Heart right ventricle (tissue), 16 donors: ENCODE data around the gene WNT1. TPM values are rescaled to one million over a fixed set of nuclear protein-coding genes. Genes with fewer than 3 reads are reported as not detected.

Source experiments
- ATAC-seq, 8 donors: fragments of 200-7000 bp; cut with Tn5 transposase; one replicate each; pipeline ENCODE4 v1.9.1; 2020; ENCODE audit warnings: mild to moderate bottlenecking in 8 of 8, moderate library complexity in 8 of 8, moderate number of reproducible peaks in 1 of 8
- DNase-seq, 2 donors: peaks; one replicate each; pipeline ENCODE4 v3.0.0-alpha.2; 2020
- H3K27ac ChIP-seq, 10 donors: fragments of 200-600 bp; sonication (generic) in 2 of 10; one replicate each; pipeline versions ENCODE4 v1.5.0 to v1.8.0; 2020 to 2022; ENCODE audit warnings: mild to moderate bottlenecking in 3 of 10
- H3K27me3 ChIP-seq, 7 donors: fragments of 200-600 bp; one replicate each; pipeline ENCODE4 v1.8.0; 2021 to 2022; ENCODE audit warnings: mild to moderate bottlenecking in 2 of 7
- H3K36me3 ChIP-seq, 9 donors: fragments of 200-600 bp; sonication (generic) in 1 of 9; one replicate each; pipeline versions ENCODE4 v1.5.0 to v1.8.0; 2020 to 2022; ENCODE audit warnings: mild to moderate bottlenecking in 2 of 9
- H3K4me1 ChIP-seq, 9 donors: fragments of 200-600 bp; sonication (generic) in 1 of 9; one replicate each; pipeline versions ENCODE4 v1.5.0 to v1.8.0; 2020 to 2022; ENCODE audit warnings: mild to moderate bottlenecking in 4 of 9
- H3K4me3 ChIP-seq, 10 donors: fragments of 200-600 bp; sonication (generic) in 2 of 10; one replicate each; pipeline versions ENCODE4 v1.5.0 to v1.8.0; 2020 to 2022; ENCODE audit warnings: mild to moderate bottlenecking in 7 of 10, moderate library complexity in 2 of 10
- H3K9me3 ChIP-seq, 11 donors: fragments of 200-600 bp in 10 of 11; sonication (generic) in 2 of 11; one replicate each; pipeline versions ENCODE4 v1.5.0 to v1.8.0; 2013 to 2022; ENCODE audit warnings: mild to moderate bottlenecking in 2 of 11, control low read depth in 1 of 11, moderate library complexity in 1 of 11
- WGBS, 2 donors: extraction: QIAGEN DNeasy Blood & Tissue Kit; methylation state at CpG; one replicate each; pipeline ENCODE4 v1.1.7; 2013; ENCODE audit warnings: inconsistent platforms in 1 of 2; 5-methylcytosine and 5-hydroxymethylcytosine counted together
- intact Hi-C, 10 donors: fragments of 100-400 bp; cut with DNase I; formaldehyde crosslinking; loops; one replicate each; pipeline versions ENCODE4 v1.11.1 to v1.14.2; 2022
- polyA plus RNA-seq, 2 donors: library from polyadenylated mRNA; stranded (reverse); fragments of 200-250 nt; gene quantifications; one replicate each; pipeline ENCODE4 v1.2.3, GENCODE V29; 2013
- total RNA-seq, 10 donors: library from RNA; stranded (reverse); fragmentation: NEBNext Ultra II Directional in 3 of 10; extraction: Animal tissue kit (Norgen Biotek cat#: 25700) in 3 of 10; gene quantifications; one replicate each; pipeline versions ENCODE4 v1.2.1 to v1.2.4, GENCODE V29; 2021 to 2023
- TF ChIP-seq, protein P1 (sequence below), 9 donors: fragments of 200-600 bp; sonication (generic) in 2 of 9; IDR thresholded peaks; one replicate each; pipeline versions ENCODE4 v1.5.0 to v1.8.0; 2021 to 2022; ENCODE audit warnings: antibody characterized with exemption in 9 of 9, mild to moderate bottlenecking in 5 of 9, moderate library complexity in 1 of 9
- donor health status: Arrhythmogenic right ventricular cardiomyopathy.
- donor health status: ischemic (EF 13 %, LVEDD 7.1; RV severe dilation, severe dysfunction).
- donor health status: healthy with polysubstance abuse.
- donor health status: DM: no; HTN: yes; CAD: no.
- donor health status: DM: no; HTN: no; CAD: no.
- donor health status: ischemic (EF 25% LVEDD 6.9; RV normal size, moderate dysfunction).
- donor health status: ischemic (EF 25% LVEDD 5.7; RV mildly dilated, moderate dysfunction).
- donor health status: healthy.
- donor health status: DM: yes; HTN: yes; CAD: no.
- donor health status: Ischemic cardiomyopathy.
- donor health status: ischemic (EF 35%, LVEDD 5.7; RV mildly dilated, moderate dysfunction).
- donor health status: nonischemic (EF 11% LVEDD 7.7; RV severe dilation, severe dysfunction).
- donor health status: DM: yes; HTN: yes; CAD: no.
- donor health status: PGD.
- donor health status: ischemic (EF 29% LVEDD 5.4; RV normal size, mild dysfunction).
- donor health status: nonischemic (EF 23%, LVEDD 6.1; RV moderate dilation, normal function).

The WNT1 gene
- total and polyA plus RNA-seq, 12 donors: not detected

DNA sequence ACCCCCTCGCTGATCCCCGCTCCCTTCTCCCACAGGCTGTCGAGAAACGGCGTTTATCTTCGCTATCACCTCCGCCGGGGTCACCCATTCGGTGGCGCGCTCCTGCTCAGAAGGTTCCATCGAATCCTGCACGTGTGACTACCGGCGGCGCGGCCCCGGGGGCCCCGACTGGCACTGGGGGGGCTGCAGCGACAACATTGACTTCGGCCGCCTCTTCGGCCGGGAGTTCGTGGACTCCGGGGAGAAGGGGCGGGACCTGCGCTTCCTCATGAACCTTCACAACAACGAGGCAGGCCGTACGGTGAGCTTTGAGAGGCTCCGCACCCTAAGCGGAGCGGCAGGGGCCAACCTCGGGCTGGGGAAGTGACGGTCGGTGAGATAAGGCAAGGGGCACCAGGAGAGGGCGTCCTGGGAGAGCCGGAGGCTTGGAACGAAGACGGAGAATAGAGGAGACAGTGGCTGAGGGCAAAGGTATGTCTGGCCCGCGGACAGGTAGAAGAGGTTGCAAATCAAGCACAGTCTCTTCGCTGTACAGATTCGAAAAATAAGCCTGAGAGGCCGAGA lies 2.3 kb downstream of the WNT1 start:
- no peak for DNase-seq
- no peaks in the 10 kb centered on the region for H3K9me3 ChIP-seq
- TF ChIP-seq, protein P1, sequence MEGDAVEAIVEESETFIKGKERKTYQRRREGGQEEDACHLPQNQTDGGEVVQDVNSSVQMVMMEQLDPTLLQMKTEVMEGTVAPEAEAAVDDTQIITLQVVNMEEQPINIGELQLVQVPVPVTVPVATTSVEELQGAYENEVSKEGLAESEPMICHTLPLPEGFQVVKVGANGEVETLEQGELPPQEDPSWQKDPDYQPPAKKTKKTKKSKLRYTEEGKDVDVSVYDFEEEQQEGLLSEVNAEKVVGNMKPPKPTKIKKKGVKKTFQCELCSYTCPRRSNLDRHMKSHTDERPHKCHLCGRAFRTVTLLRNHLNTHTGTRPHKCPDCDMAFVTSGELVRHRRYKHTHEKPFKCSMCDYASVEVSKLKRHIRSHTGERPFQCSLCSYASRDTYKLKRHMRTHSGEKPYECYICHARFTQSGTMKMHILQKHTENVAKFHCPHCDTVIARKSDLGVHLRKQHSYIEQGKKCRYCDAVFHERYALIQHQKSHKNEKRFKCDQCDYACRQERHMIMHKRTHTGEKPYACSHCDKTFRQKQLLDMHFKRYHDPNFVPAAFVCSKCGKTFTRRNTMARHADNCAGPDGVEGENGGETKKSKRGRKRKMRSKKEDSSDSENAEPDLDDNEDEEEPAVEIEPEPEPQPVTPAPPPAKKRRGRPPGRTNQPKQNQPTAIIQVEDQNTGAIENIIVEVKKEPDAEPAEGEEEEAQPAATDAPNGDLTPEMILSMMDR (IDR thresholded peaks at IDR 0.05): no peak
- peaks cover 40 to 100% (median 84%) of the 10 kb centered on the region in 7 donors for H3K27me3 ChIP-seq
- peaks cover 33 to 51% (median 40%) of the 10 kb centered on the region in 9 donors for H3K4me1 ChIP-seq
- H3K4me3 ChIP-seq: peak overlapping the region; percentile 2 to 52 (median 38)
- H3K27ac ChIP-seq: peak overlapping the region in 1 of 10 donors; percentile 0
- peak in 1 of 8 donors; percentile 2 for ATAC-seq
- intact Hi-C loops: loop anchor here in 3 of 10 donors (10.0 kb wide), 3 partner anchors 46 to 126 kb away; partner anchors contain the start of genes DDX23 (in 1 of the 3) and FKBP11 (in 1 of the 3)
- H3K36me3 ChIP-seq: no peaks in the 10 kb centered on the region
- 2 to 3% methylated on average over 46 of the region's 46 CpGs for whole genome bisulfite sequencing, 2 donors

DNA sequence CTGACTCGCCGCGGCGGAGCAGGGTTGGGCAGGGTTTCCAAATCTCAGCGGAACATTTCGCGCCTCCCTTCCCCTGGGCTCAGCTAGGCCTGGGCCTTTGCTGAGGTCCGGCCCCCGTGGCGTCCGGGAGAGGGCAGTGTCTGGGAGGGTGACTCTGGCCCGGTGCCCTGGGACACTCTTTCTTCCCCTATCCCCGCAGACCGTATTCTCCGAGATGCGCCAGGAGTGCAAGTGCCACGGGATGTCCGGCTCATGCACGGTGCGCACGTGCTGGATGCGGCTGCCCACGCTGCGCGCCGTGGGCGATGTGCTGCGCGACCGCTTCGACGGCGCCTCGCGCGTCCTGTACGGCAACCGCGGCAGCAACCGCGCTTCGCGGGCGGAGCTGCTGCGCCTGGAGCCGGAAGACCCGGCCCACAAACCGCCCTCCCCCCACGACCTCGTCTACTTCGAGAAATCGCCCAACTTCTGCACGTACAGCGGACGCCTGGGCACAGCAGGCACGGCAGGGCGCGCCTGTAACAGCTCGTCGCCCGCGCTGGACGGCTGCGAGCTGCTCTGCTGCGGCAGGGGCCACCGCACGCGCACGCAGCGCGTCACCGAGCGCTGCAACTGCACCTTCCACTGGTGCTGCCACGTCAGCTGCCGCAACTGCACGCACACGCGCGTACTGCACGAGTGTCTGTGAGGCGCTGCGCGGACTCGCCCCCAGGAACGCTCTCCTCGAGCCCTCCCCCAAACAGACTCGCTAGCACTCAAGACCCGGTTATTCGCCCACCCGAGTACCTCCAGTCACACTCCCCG lies 3.0 kb downstream of the WNT1 start:
- peak in 4 of 8 donors; percentile 7 to 34 (median 19) for ATAC-seq
- Histone ChIP-seq H3K4me1 (peaks cover 33 to 58% (median 44%) of the 10 kb centered on the region in 9 donors), H3K36me3 (no peaks in the 10 kb centered on the region), H3K4me3 (peak overlapping the region in 8 of 10 donors; percentile 25 to 52 (median 42)), H3K9me3 (no peaks in the 10 kb centered on the region), H3K27me3 (peaks cover 40 to 100% (median 84%) of the 10 kb centered on the region in 7 donors), H3K27ac (peak overlapping the region in 1 of 10 donors; percentile 0)
- intact Hi-C loops: loop anchor here in 3 of 10 donors (10.0 kb wide), 3 partner anchors 46 to 126 kb away; partner anchors contain the start of genes DDX23 (in 1 of the 3) and FKBP11 (in 1 of the 3)
- no peak for DNase-seq
- TF ChIP-seq, protein P1 (IDR thresholded peaks at IDR 0.05): peak in 5 of 9 donors; percentile 7 to 35 (median 22)
- WGBS, 2 donors: 1 to 3% methylated on average over 91 of the region's 91 CpGs

- Histone ChIP-seq H3K4me3 (peak overlapping the region in 2 of 10 donors; percentile 30 to 45), H3K4me1 (peaks cover 33 to 60% (median 46%) of the 10 kb centered on the region in 9 donors), H3K36me3 (no peaks in the 10 kb centered on the region), H3K27ac (no peak overlapping the region), H3K27me3 (peaks cover 40 to 100% (median 84%) of the 10 kb centered on the region in 7 donors), H3K9me3 (no peaks in the 10 kb centered on the region)
- intact Hi-C loops: loop anchor here in 3 of 10 donors (10.0 kb wide), 3 partner anchors 47 to 127 kb away; partner anchors contain the start of genes DDX23 (in 1 of the 3) and FKBP11 (in 1 of the 3)
- ATAC-seq (no peak), DNase-seq (no peak)
- TF ChIP-seq, protein P1 (IDR thresholded peaks at IDR 0.05): no peak
- 21 to 23% methylated on average over 13 of the region's 13 CpGs for WGBS, 2 donors
Measured at GRCh38 chr12:48981757-48982157, 3.6 kb downstream of the WNT1 start.

- Histone ChIP-seq H3K9me3 (no peaks in the 10 kb centered on the region), H3K36me3 (no peaks in the 10 kb centered on the region), H3K27me3 (peaks cover 40 to 100% (median 82%) of the 10 kb centered on the region in 7 donors), H3K27ac (no peak overlapping the region), H3K4me3 (no peak overlapping the region), H3K4me1 (peaks cover 33 to 57% (median 46%) of the 10 kb centered on the region in 9 donors)
- DNase-seq: no peak
- TF ChIP-seq, protein P1 (IDR thresholded peaks at IDR 0.05): no peak
- intact Hi-C loops: loop anchor here in 3 of 10 donors (10.0 kb wide), 3 partner anchors 48 to 128 kb away; partner anchors contain the start of genes DDX23 (in 1 of the 3) and FKBP11 (in 1 of the 3)
- 49 to 55% methylated on average over 6 of the region's 6 CpGs for WGBS, 2 donors
- no peak for ATAC-seq
Measured at GRCh38 chr12:48982397-48983080, 4.4 kb downstream of the WNT1 start.
